ENCODE results near the gene CSNK1D. TPM values are rescaled to one million over a fixed set of nuclear protein-coding genes. Genes with fewer than 3 reads are reported as not detected.
A peak's percentile ranks its signal among the peaks of the same experiment; 100 is the strongest.

CSNK1D gene
- total and polyA plus RNA-seq, 2 experiments from 2014 or later: 35.1 to 102 TPM

DNA sequence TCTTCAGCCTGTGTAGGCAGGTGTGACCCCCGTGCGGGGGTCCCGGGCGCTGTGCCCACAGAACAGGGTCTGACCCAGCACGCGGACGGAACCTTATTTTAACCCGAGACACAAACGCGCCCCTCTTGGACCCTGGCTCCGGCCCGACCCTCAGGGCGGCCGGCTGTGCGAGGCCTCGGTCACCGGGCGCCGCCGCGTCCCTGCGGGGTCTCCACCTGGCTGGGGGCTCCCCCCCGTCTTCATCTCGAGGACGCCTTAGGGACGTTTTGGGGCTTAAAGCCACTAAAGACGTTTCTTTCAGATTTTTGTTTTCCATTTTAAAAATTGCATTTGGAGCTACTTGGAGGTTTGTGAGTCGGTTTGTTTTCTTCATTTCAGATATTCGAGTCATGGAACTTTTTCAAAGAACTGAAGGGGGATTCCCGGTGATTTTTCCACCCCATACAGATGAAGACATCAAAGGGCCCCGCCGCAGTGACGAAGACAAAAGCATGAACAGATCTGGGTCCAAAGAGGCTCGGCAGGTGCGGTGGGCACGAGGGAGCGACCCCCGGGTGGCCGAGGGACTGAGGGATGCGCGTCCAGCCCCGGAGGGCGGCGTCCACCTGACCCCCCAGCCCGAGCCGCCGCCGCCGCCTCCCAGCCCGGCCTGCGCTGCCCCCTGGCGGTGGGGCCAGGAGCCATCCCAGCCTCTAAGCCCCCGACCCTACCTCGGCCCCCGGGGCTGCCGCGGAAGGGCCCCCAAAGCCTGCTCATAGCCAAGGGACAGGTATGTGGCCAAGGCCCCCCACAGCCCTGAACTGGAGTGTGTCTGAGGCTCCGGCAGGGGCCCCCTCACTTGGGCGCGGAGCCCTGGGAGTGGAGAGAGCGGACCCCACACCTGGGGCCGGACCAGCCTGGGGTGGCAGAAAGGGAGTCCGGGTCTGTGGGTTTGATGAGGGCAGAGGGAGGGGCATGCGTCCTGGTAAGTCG is 47.7 kb upstream of the CSNK1D start:
- TF ChIP-seq EZH2 (IDR thresholded peaks at IDR 0.05; ENCODE audit: insufficient read depth, poor library complexity, severe bottlenecking) (no peak), EZH2phosphoT487 (IDR thresholded peaks at IDR 0.05; ENCODE audit: insufficient read depth, low read depth) (no peak)
- in situ Hi-C loops (cut with MboI): no loop called here
- Histone ChIP-seq H3K4me3 (no peak overlapping the region), H4K20me1 (ENCODE audit: insufficient read depth) (no peaks in the 10 kb centered on the region), H3K79me2 (ENCODE audit: insufficient read depth) (no peaks in the 10 kb centered on the region), H3K4me2 (ENCODE audit: unreplicated experiment) (no peak overlapping the region), H3K36me3 (ENCODE audit: low read depth) (no peaks in the 10 kb centered on the region), H2AFZ (no peak overlapping the region), H3K4me1 (ENCODE audit: insufficient read depth) (no peaks in the 10 kb centered on the region), H3F3A (ENCODE audit: insufficient read depth) (no peaks in the 10 kb centered on the region), H3K27me3 (replicated peaks; ENCODE audit: insufficient read depth) (peaks cover 6% of the 10 kb centered on the region), H3K9me3 (ENCODE audit: low read depth) (no peaks in the 10 kb centered on the region), H3K9me2 (ENCODE audit: insufficient read depth) (no peaks in the 10 kb centered on the region), H3K9ac (no peak overlapping the region), H3K27ac (no peak overlapping the region)
- DNase-seq: peak; percentile 36
- 58 to 61% methylated on average over 46 to 65 of the region's 65 CpGs for WGBS, 2 experiments (ENCODE audit: low coverage in 1 of 2, low lambda C conversion rate in 2 of 2, missing lambda C conversion rate in 2 of 2)

DNA sequence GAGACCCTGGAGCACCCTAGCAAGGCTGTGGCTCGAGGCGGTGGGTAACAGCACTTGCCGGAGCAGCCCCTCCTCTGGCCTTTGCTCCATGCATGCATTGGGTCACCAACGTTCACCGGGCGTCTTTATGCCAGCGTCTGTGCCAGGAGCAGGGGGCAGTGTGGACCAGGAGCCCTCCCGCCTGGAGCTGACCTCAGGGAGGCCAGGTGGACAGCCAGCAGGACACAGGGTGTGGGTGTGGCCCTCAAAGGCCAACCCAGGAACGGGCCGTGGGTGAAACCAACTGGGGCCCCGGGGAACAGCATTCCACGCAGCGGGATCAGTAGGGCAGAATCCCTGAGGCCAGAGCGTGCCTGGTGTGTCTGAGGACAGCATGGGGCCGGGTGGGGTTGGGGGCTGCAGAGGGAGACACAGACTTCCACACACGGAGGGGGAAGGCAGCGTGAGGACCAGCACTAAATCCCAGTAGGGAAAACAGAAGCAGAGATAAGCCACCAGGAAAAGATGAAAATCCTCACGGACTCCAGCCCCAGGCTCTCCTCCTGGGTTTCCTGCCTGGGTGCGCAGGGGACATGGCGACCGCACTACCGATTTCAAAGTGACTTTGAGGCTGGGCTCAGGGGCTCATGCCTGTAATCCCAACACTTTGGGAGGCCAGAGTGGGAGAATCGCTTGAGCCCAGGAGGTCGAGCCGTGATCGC is 46.8 kb upstream of the CSNK1D start:
- Histone ChIP-seq H3K4me2 (ENCODE audit: unreplicated experiment) (no peak overlapping the region), H3K79me2 (ENCODE audit: insufficient read depth) (no peaks in the 10 kb centered on the region), H3K9me3 (ENCODE audit: low read depth) (no peaks in the 10 kb centered on the region), H3K9me2 (ENCODE audit: insufficient read depth) (no peaks in the 10 kb centered on the region), H3K4me3 (no peak overlapping the region), H2AFZ (no peak overlapping the region), H3K36me3 (ENCODE audit: low read depth) (no peaks in the 10 kb centered on the region), H3K27ac (no peak overlapping the region), H4K20me1 (ENCODE audit: insufficient read depth) (no peaks in the 10 kb centered on the region), H3F3A (ENCODE audit: insufficient read depth) (no peaks in the 10 kb centered on the region), H3K4me1 (ENCODE audit: insufficient read depth) (no peaks in the 10 kb centered on the region), H3K9ac (no peak overlapping the region), H3K27me3 (replicated peaks; ENCODE audit: insufficient read depth) (peaks cover 15% of the 10 kb centered on the region)
- TF ChIP-seq EZH2 (IDR thresholded peaks at IDR 0.05; ENCODE audit: insufficient read depth, poor library complexity, severe bottlenecking) (no peak), EZH2phosphoT487 (IDR thresholded peaks at IDR 0.05; ENCODE audit: insufficient read depth, low read depth) (no peak)
- DNase-seq: no peak
- WGBS, 2 experiments (ENCODE audit: low coverage in 1 of 2, low lambda C conversion rate in 2 of 2, missing lambda C conversion rate in 2 of 2): 54 to 58% methylated on average over 19 to 26 of the region's 26 CpGs
- in situ Hi-C loops (cut with MboI): no loop called here

DNA sequence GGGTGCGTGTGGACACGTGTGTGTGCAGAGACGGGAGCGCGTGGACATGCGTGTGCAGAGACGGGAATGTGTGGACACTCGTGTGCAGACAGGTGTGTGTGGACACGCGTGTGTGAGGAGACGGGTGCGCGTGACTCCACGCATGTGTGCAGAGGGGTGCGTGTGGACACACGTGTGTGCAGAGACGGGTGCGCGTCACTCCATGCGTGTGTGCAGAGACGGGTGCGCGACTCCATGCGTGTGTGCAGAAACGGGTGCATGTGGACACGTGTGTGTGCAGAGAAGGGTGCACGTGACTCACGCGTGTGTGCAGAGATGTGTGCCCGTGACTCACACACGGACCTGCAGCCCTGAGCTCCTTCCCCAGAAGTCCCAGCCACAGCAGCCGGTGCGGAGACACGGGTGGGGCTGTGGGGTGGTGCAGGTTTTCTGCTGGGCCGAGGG is 46.1 kb upstream of the CSNK1D start:
- Histone ChIP-seq H4K20me1 (ENCODE audit: insufficient read depth) (no peaks in the 10 kb centered on the region), H3K36me3 (ENCODE audit: low read depth) (no peaks in the 10 kb centered on the region), H3K9me3 (ENCODE audit: low read depth) (no peaks in the 10 kb centered on the region), H3K27me3 (replicated peaks; ENCODE audit: insufficient read depth) (peaks cover 16% of the 10 kb centered on the region), H3K9me2 (ENCODE audit: insufficient read depth) (no peaks in the 10 kb centered on the region), H3K9ac (no peak overlapping the region), H3K27ac (no peak overlapping the region), H3K79me2 (ENCODE audit: insufficient read depth) (no peaks in the 10 kb centered on the region), H3F3A (ENCODE audit: insufficient read depth) (no peaks in the 10 kb centered on the region), H3K4me2 (ENCODE audit: unreplicated experiment) (no peak overlapping the region), H2AFZ (no peak overlapping the region), H3K4me1 (ENCODE audit: insufficient read depth) (no peaks in the 10 kb centered on the region), H3K4me3 (no peak overlapping the region)
- DNase-seq: no peak
- no peak for TF ChIP-seq EZH2phosphoT487 (IDR thresholded peaks at IDR 0.05; ENCODE audit: insufficient read depth, low read depth)
- no peak for TF ChIP-seq EZH2 (IDR thresholded peaks at IDR 0.05; ENCODE audit: insufficient read depth, poor library complexity, severe bottlenecking)
- WGBS, 2 experiments (ENCODE audit: low coverage in 1 of 2, low lambda C conversion rate in 2 of 2, missing lambda C conversion rate in 2 of 2): 86 to 89% methylated on average over 26 to 35 of the region's 35 CpGs
- in situ Hi-C loops (cut with MboI): no loop called here

DNA sequence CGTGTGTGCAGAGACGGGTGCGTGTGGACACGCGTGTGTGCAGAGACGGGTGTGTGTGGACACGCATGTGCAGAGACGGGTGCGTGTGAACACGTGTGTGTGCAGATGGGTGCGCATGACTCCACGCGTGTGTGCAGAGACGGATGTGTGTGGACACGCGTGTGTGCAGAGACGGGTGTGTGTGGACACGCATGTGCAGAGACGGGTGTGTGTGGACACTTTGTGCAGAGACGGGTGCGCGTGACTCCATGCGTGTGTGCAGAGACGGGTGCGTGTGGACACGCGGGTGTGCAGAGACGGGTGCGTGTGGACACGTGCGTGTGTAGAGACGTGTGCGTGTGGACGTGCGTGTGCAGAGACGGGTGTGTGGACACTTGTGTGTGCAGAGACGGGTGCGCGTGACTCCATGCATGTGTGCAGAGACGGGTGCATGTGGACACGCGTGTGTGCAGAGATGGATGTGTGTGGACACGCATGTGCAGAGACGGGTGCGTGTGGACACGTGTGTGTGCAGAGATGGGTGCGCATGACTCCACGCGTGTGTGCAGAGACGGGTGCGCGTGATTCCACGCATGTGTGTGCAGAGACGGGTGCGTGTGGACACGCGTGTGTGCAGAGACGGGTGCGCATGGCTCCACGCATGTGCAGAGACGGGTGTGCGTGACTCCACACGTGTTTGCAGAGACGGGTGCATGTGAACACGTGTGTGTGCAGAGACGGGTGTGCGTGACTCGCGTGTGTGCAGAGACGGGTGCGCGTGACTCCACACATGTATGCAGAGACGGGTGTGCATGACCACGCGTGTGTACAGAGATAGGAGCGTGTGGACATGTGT is 45.5 kb upstream of the CSNK1D start:
- Histone ChIP-seq H3K4me2 (ENCODE audit: unreplicated experiment) (no peak overlapping the region), H3F3A (ENCODE audit: insufficient read depth) (no peaks in the 10 kb centered on the region), H3K4me1 (ENCODE audit: insufficient read depth) (no peaks in the 10 kb centered on the region), H3K4me3 (no peak overlapping the region), H2AFZ (no peak overlapping the region), H3K9me3 (ENCODE audit: low read depth) (no peaks in the 10 kb centered on the region), H3K9ac (no peak overlapping the region), H3K36me3 (ENCODE audit: low read depth) (no peaks in the 10 kb centered on the region), H3K27me3 (replicated peaks; ENCODE audit: insufficient read depth) (peaks cover 16% of the 10 kb centered on the region), H3K9me2 (ENCODE audit: insufficient read depth) (no peaks in the 10 kb centered on the region), H3K27ac (no peak overlapping the region), H4K20me1 (ENCODE audit: insufficient read depth) (no peaks in the 10 kb centered on the region), H3K79me2 (ENCODE audit: insufficient read depth) (no peaks in the 10 kb centered on the region)
- TF ChIP-seq EZH2 (IDR thresholded peaks at IDR 0.05; ENCODE audit: insufficient read depth, poor library complexity, severe bottlenecking) (no peak), EZH2phosphoT487 (IDR thresholded peaks at IDR 0.05; ENCODE audit: insufficient read depth, low read depth) (no peak)
- no peak for DNase-seq
- in situ Hi-C loops (cut with MboI): no loop called here
- WGBS, 2 experiments (ENCODE audit: low coverage in 1 of 2, low lambda C conversion rate in 2 of 2, missing lambda C conversion rate in 2 of 2): 90 to 95% methylated on average over 25 to 76 of the region's 76 CpGs

Data from GM23248 (cell line).